Measurements from ENCODE around the gene STK17A. TPM values are rescaled to one million over a fixed set of nuclear protein-coding genes. Genes with fewer than 3 reads are reported as not detected.

Gene STK17A
- total and polyA plus RNA-seq, 5 donors from 2014 or later, result 104 to 139 (median 110) TPM

DNA sequence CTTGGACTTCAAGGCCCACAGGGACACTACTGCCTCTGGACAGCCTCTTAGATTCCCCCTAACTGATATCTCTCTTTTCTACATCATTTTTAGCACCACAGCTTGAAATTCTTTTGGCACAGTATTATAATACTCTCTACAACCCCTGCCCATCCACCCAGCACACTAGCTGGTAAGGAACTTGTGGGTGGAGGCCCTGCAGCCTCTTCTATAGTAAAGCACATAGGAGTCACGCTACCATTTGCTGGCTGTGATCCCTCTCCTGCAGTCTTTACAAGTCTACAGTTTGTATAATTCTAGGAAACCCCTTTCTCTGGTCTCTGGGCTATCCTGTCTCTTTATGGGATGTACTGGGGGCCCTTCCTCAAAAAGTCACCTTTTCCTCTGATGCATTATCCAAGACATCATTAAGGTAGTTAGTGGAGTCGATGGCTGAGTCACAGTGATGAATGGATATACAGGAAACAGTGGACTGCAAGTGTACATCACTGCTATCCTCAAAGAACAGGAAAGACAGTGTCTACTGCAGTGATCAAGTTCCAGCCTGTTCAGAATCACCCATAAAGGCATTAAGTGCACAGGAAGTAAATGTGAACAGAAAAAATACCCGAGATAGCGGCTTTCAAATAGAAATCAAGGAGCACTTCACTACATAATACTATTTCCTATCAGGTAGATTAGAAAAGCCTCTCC, 54.4 kb downstream of the STK17A start:
- Mint-ChIP-seq H3K9me3 (no peaks in the 10 kb centered on the region), H3K36me3 (peaks cover 57% of the 10 kb centered on the region), H3K27ac (peak overlapping the region; percentile 81 to 98 (median 85)), H3K4me1 (peaks cover 28 to 80% (median 43%) of the 10 kb centered on the region in 4 donors), H3K4me3 (peak overlapping the region; percentile 3 to 38 (median 13)), H3K27me3 (no peaks in the 10 kb centered on the region)
- Histone ChIP-seq H3K27ac (ENCODE audit: insufficient read depth, low read length, poor library complexity, severe bottlenecking) (peak overlapping the region; percentile 65), H3K36me3 (ENCODE audit: control insufficient read depth, insufficient read depth, low read length) (peaks cover 60% of the 10 kb centered on the region), H3K4me1 (ENCODE audit: control insufficient read depth, insufficient read depth, low read length, poor library complexity, severe bottlenecking) (peaks cover 16% of the 10 kb centered on the region), H3K27me3 (ENCODE audit: control insufficient read depth, insufficient read depth, low read length) (no peaks in the 10 kb centered on the region), H3K9me3 (ENCODE audit: control insufficient read depth in 2 of 2, low read length in 2 of 2) (no peaks in the 10 kb centered on the region), H3K4me3 (ENCODE audit: low read depth, low read length) (peak overlapping the region; percentile 42)
- ATAC-seq (ENCODE audit: low read depth in 2 of 2) (peak; percentile 85 to 86), DNase-seq (peak in 2 of 3 donors; percentile 25 to 51)

DNA sequence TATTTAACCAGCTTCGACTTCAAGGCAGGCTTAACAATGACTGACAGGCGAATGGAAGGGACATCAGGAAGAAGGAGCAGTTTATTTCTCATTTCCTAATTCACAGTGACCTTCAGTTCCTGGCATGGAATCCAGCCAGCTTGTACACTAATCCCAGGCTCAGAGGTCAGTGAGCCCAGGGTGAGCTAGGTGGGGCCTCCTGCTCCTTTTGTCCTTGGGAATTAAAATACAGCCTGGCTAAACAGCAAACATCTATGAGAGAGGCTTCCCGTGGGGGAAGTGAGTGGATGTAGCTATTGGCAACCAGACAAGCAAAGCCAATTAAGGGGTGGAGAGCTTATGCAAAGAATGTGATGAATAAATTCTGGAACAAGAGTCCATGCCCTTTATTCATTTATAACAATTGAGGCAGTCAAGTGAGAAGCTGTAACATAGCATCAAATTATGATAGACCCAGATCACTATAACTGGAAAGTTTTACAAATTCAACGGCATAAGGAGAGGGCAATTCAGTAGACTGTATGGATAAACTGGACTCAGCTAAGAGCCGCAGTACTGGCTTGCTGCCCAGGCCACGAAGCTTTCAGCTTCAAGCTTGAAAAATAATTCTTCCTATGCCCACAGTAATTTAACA, 57.1 kb downstream of the STK17A start:
- DNase-seq (no peak), ATAC-seq (ENCODE audit: low read depth in 2 of 2) (no peak)
- Histone ChIP-seq H3K4me1 (ENCODE audit: control insufficient read depth, insufficient read depth, low read length, poor library complexity, severe bottlenecking) (peaks cover 16% of the 10 kb centered on the region), H3K36me3 (ENCODE audit: control insufficient read depth, insufficient read depth, low read length) (peaks cover 58% of the 10 kb centered on the region), H3K27ac (ENCODE audit: insufficient read depth, low read length, poor library complexity, severe bottlenecking) (peak overlapping the region; percentile 25), H3K4me3 (ENCODE audit: low read depth, low read length) (no peak overlapping the region), H3K9me3 (ENCODE audit: control insufficient read depth in 2 of 2, low read length in 2 of 2) (no peaks in the 10 kb centered on the region), H3K27me3 (ENCODE audit: control insufficient read depth, insufficient read depth, low read length) (no peaks in the 10 kb centered on the region)
- Mint-ChIP-seq H3K27ac (peak overlapping the region; percentile 77 to 85 (median 84)), H3K36me3 (peaks cover 63% of the 10 kb centered on the region), H3K4me3 (peak overlapping the region in 1 of 4 donors; percentile 9), H3K9me3 (no peaks in the 10 kb centered on the region), H3K27me3 (no peaks in the 10 kb centered on the region), H3K4me1 (peaks cover 29 to 76% (median 45%) of the 10 kb centered on the region in 4 donors)

DNA sequence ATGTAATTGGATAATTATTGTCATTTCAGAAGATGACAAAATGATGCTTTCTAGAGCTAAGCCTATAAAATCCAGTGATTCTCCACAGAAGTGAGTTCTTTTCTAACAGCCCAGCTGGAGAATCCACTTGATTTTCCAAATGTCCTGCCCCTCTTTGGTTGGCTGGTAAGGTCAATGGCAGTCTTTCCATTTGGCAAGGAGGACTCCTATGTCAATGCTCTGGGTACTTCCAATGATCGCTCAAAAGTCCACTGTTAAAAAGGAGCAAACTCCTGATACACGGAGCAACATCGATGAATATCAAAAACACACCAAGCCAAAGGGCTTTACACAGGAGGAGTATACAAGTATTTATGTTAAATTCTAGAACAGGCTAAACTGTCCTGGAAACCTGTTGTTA, 57.8 kb downstream of the STK17A start:
- Mint-ChIP-seq H3K36me3 (peaks cover 63% of the 10 kb centered on the region), H3K9me3 (no peaks in the 10 kb centered on the region), H3K27ac (peak overlapping the region in 1 of 3 donors; percentile 85), H3K27me3 (no peaks in the 10 kb centered on the region), H3K4me3 (no peak overlapping the region), H3K4me1 (peaks cover 26 to 80% (median 50%) of the 10 kb centered on the region in 4 donors)
- ATAC-seq (ENCODE audit: low read depth in 2 of 2), result no peak
- Histone ChIP-seq H3K4me1 (ENCODE audit: control insufficient read depth, insufficient read depth, low read length, poor library complexity, severe bottlenecking) (peaks cover 19% of the 10 kb centered on the region), H3K27ac (ENCODE audit: insufficient read depth, low read length, poor library complexity, severe bottlenecking) (no peak overlapping the region), H3K4me3 (ENCODE audit: low read depth, low read length) (no peak overlapping the region), H3K36me3 (ENCODE audit: control insufficient read depth, insufficient read depth, low read length) (peaks cover 62% of the 10 kb centered on the region), H3K27me3 (ENCODE audit: control insufficient read depth, insufficient read depth, low read length) (no peaks in the 10 kb centered on the region), H3K9me3 (ENCODE audit: control insufficient read depth in 2 of 2, low read length in 2 of 2) (no peaks in the 10 kb centered on the region)
- DNase-seq, result no peak

DNA sequence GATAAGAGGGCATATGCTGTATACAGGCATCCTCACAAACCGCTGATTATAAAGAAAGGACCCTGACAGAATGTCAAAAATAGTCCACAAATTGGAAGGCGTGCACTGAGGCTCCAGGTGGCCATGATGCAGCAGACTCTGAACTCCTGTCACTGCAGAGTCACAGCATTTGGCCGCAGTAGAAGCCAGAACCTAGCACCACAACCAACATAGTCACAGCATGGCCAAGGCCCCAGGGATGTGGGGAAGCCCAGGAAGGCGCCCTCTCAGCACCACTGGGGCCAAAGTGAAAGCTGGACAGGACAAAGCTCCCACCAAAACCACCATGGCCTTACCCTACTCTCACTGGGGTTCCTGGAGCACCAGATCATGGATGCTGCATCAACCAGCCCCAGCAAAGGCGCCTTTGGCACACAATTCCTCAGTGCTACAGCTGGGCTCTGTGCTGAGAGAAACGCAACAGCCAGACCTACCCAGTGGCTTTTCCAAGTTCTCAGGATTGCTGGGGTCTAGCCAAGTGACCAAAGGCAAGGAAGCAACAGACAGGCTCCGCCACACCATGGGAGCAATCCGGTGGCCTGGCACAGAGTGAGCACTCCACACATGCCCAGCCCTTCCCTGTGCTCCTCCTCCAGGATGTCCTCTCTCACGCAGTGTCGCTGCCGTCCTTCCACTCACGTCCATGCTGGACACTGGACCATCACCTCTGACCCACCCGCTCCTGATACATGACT, 60.2 kb downstream of the STK17A start:
- DNase-seq (no peak), ATAC-seq (ENCODE audit: low read depth in 2 of 2) (no peak)
- H3K4me1 ChIP-seq (ENCODE audit: control insufficient read depth, insufficient read depth, low read length, poor library complexity, severe bottlenecking), result peaks cover 33% of the 10 kb centered on the region
- Mint-ChIP-seq H3K4me1 (peaks cover 11 to 85% (median 55%) of the 10 kb centered on the region in 4 donors), H3K36me3 (peaks cover 59% of the 10 kb centered on the region), H3K27me3 (no peaks in the 10 kb centered on the region), H3K27ac (peak overlapping the region; percentile 79 to 89 (median 80)), H3K4me3 (peak overlapping the region in 1 of 4 donors; percentile 40), H3K9me3 (no peaks in the 10 kb centered on the region)
- peaks cover 55% of the 10 kb centered on the region for H3K36me3 ChIP-seq (ENCODE audit: control insufficient read depth, insufficient read depth, low read length)
- no peaks in the 10 kb centered on the region for H3K27me3 ChIP-seq (ENCODE audit: control insufficient read depth, insufficient read depth, low read length)
- no peaks in the 10 kb centered on the region for H3K9me3 ChIP-seq (ENCODE audit: control insufficient read depth in 2 of 2, low read length in 2 of 2)
- H3K27ac ChIP-seq (ENCODE audit: insufficient read depth, low read length, poor library complexity, severe bottlenecking), result no peak overlapping the region
- H3K4me3 ChIP-seq (ENCODE audit: low read depth, low read length), result no peak overlapping the region

DNA sequence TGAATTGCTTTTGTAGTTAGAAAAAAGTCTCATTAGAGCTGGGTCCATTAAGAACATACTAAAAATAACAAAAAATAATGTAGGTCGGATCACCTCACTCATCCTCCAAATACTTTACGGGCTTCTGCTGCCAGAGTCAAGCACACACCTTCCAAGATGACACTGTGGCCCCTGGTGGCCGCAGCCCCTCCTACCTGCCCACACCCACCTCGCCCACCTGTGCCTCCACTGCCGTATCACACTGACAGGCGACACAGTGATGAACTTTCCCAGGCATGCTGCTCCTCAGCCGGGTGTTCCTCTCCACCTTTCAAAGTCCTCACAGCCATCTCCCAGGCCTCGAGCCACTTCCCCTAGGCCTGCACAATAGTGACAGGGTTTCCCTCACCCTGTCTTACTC, 60.9 kb downstream of the STK17A start:
- no peak for DNase-seq
- Histone ChIP-seq H3K36me3 (ENCODE audit: control insufficient read depth, insufficient read depth, low read length) (peaks cover 55% of the 10 kb centered on the region), H3K4me3 (ENCODE audit: low read depth, low read length) (no peak overlapping the region), H3K4me1 (ENCODE audit: control insufficient read depth, insufficient read depth, low read length, poor library complexity, severe bottlenecking) (peaks cover 38% of the 10 kb centered on the region), H3K27ac (ENCODE audit: insufficient read depth, low read length, poor library complexity, severe bottlenecking) (no peak overlapping the region), H3K27me3 (ENCODE audit: control insufficient read depth, insufficient read depth, low read length) (no peaks in the 10 kb centered on the region), H3K9me3 (ENCODE audit: control insufficient read depth in 2 of 2, low read length in 2 of 2) (no peaks in the 10 kb centered on the region)
- peaks cover 58% of the 10 kb centered on the region for H3K36me3 Mint-ChIP-seq
- peak overlapping the region in 2 of 3 donors; percentile 62 to 80 for H3K27ac Mint-ChIP-seq
- peaks cover 9 to 85% (median 55%) of the 10 kb centered on the region in 4 donors for H3K4me1 Mint-ChIP-seq
- H3K27me3 Mint-ChIP-seq, result no peaks in the 10 kb centered on the region
- no peaks in the 10 kb centered on the region for H3K9me3 Mint-ChIP-seq
- H3K4me3 Mint-ChIP-seq, result peak overlapping the region in 1 of 4 donors; percentile 69
- ATAC-seq (ENCODE audit: low read depth in 2 of 2), result no peak

DNA sequence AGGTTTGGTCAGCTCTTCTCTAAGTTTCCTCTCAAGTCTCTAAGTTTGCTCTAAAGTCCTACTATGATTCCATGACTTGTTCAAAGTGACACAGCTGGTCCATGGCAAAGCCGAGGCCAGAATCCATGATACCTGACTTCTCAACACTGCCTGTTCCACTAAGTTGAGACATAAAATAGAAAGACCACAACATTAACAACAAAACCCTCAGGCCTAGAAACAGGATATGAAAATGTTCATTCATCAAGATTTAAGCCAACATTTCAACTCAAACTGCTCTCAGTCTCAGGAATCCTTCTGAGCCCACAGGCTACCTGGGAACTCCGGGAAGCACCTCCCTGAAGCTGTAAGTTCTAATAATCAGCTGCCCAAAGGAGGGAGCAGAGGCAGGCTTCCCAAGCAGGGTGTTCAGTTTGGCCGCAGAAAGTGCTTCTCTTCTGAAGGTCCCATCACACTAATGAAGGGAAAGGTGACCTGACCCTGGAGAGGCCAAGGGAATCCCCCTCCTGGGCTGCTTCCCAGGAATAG, 62.9 kb downstream of the STK17A start:
- peaks cover 54% of the 10 kb centered on the region for H3K4me1 ChIP-seq (ENCODE audit: control insufficient read depth, insufficient read depth, low read length, poor library complexity, severe bottlenecking)
- H3K27ac Mint-ChIP-seq, result peak overlapping the region; percentile 1 to 92 (median 88)
- peaks cover 40% of the 10 kb centered on the region for H3K36me3 Mint-ChIP-seq
- ATAC-seq (ENCODE audit: low read depth in 2 of 2) (no peak), DNase-seq (no peak)
- H3K9me3 ChIP-seq (ENCODE audit: control insufficient read depth in 2 of 2, low read length in 2 of 2), result no peaks in the 10 kb centered on the region
- H3K9me3 Mint-ChIP-seq, result no peaks in the 10 kb centered on the region
- no peaks in the 10 kb centered on the region for H3K27me3 Mint-ChIP-seq
- no peaks in the 10 kb centered on the region for H3K27me3 ChIP-seq (ENCODE audit: control insufficient read depth, insufficient read depth, low read length)
- peak overlapping the region; percentile 36 for H3K27ac ChIP-seq (ENCODE audit: insufficient read depth, low read length, poor library complexity, severe bottlenecking)
- peaks cover 13 to 86% (median 64%) of the 10 kb centered on the region in 4 donors for H3K4me1 Mint-ChIP-seq
- peak overlapping the region in 3 of 4 donors; percentile 30 to 60 (median 33) for H3K4me3 Mint-ChIP-seq
- peaks cover 40% of the 10 kb centered on the region for H3K36me3 ChIP-seq (ENCODE audit: control insufficient read depth, insufficient read depth, low read length)
- H3K4me3 ChIP-seq (ENCODE audit: low read depth, low read length), result no peak overlapping the region

DNA sequence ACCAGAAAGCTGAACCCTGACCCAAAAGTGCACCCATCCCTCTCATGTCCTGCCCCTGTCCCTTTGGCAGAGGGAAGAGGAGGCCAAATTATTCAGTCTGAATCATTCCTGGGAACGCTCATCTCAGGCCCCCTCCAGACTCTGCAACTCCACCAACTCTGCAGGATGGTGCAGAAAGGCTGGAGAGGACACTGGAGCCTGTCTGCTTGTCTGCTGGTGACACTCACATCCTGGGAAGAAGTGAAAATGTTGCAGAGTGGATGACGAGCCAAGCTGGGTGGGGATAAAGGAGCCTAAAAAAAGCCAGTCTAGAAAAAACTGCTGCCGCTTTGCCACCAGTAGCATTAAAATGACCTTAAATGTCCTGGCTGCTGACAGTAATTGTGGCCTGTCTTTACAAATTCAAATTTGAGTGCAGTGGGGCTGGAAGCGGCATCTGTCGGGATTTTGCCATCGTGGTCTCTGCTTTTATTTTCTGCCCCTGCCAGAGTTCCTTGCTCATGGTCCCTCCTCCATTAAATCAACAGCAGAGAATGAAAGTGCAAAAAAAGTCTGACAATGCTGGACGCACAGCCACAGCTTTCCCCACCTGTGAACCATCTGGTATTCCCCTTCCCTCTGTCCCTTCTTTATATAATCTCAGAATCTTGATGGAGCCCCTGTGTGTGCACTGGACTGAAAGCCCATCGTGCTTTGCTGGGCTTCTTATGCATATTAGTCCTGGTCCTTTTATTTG, 63.9 kb downstream of the STK17A start:
- peaks cover 33% of the 10 kb centered on the region for H3K36me3 ChIP-seq (ENCODE audit: control insufficient read depth, insufficient read depth, low read length)
- Mint-ChIP-seq H3K4me3 (peak overlapping the region in 3 of 4 donors; percentile 3 to 85 (median 33)), H3K27me3 (no peaks in the 10 kb centered on the region), H3K27ac (peak overlapping the region; percentile 60 to 99 (median 92)), H3K9me3 (no peaks in the 10 kb centered on the region), H3K4me1 (peaks cover 18 to 94% (median 73%) of the 10 kb centered on the region in 4 donors), H3K36me3 (peaks cover 36% of the 10 kb centered on the region)
- peak overlapping the region; percentile 31 for H3K4me3 ChIP-seq (ENCODE audit: low read depth, low read length)
- DNase-seq (no peak), ATAC-seq (ENCODE audit: low read depth in 2 of 2) (no peak)
- H3K27me3 ChIP-seq (ENCODE audit: control insufficient read depth, insufficient read depth, low read length), result no peaks in the 10 kb centered on the region
- no peaks in the 10 kb centered on the region for H3K9me3 ChIP-seq (ENCODE audit: control insufficient read depth in 2 of 2, low read length in 2 of 2)
- H3K27ac ChIP-seq (ENCODE audit: insufficient read depth, low read length, poor library complexity, severe bottlenecking), result peak overlapping the region; percentile 78
- peaks cover 64% of the 10 kb centered on the region for H3K4me1 ChIP-seq (ENCODE audit: control insufficient read depth, insufficient read depth, low read length, poor library complexity, severe bottlenecking)

Data from CD4-positive, CD25-positive, alpha-beta regulatory T cell (primary cell).